ENCODE data around the gene EFNA1. TPM values are rescaled to one million over a fixed set of nuclear protein-coding genes. Genes with fewer than 3 reads are reported as not detected.

Gene EFNA1
- total RNA-seq, 2 experiments from 2014 or later: not detected

GRCh38 chr1:155080312-155081228, 47.1 kb upstream of the EFNA1 start:
- Histone ChIP-seq H3K9me2 (ENCODE audit: insufficient read depth, low read length) (no peaks in the 10 kb centered on the region), H3K79me2 (ENCODE audit: insufficient read depth, low read depth, low read length) (no peaks in the 10 kb centered on the region), H3K36me3 (ENCODE audit: insufficient read depth, low read length) (no peaks in the 10 kb centered on the region), H3K9me3 (ENCODE audit: low read length) (no peaks in the 10 kb centered on the region), H4K20me1 (ENCODE audit: insufficient read depth, low read length) (no peaks in the 10 kb centered on the region), H3K4me3 (ENCODE audit: low read depth, low read length, poor library complexity, severe bottlenecking) (peak overlapping the region; percentile 56), H3K4me1 (ENCODE audit: insufficient read depth, low read length, poor library complexity, severe bottlenecking) (peaks cover 57% of the 10 kb centered on the region), H3K27ac (ENCODE audit: low read depth, low read length, poor library complexity, severe bottlenecking) (no peak overlapping the region), H2AFZ (ENCODE audit: low read length) (no peak overlapping the region), H3K4me2 (ENCODE audit: low read length) (peak overlapping the region; percentile 79)
- TF ChIP-seq CTCF (conservative IDR thresholded peaks at IDR 0.05; ENCODE audit: low read length) (no peak), EZH2phosphoT487 (IDR thresholded peaks at IDR 0.05; ENCODE audit: borderline replicate concordance, low read depth, low read length) (no peak; the same call in none of the 2 replicates)
- ChIA-PET POLR2A (no interaction called here), CTCF (ENCODE audit: unreplicated experiment) (no interaction called here)
- DNase-seq (ENCODE audit: low spot score): peak; percentile 53
- no TSS peak for BruUV-seq (replicated peaks)
- intact Hi-C loops (cut with micrococcal nuclease; ENCODE audit: unreplicated experiment): no loop called here

GRCh38 chr1:155081472-155082300, 46.0 kb upstream of the EFNA1 start:
- no peak for DNase-seq (ENCODE audit: low spot score)
- ChIA-PET POLR2A (interaction anchor here (0.7 kb wide), 1 partner anchor 17 kb away, joined by 4 read pairs; no protein-coding TSS in a partner anchor), CTCF (ENCODE audit: unreplicated experiment) (no interaction called here)
- no peaks in the 10 kb centered on the region for H4K20me1 ChIP-seq (ENCODE audit: insufficient read depth, low read length)
- peak overlapping the region; percentile 79; the same call in 1 of the 2 replicates for H3K4me2 ChIP-seq (ENCODE audit: low read length)
- intact Hi-C loops (cut with micrococcal nuclease; ENCODE audit: unreplicated experiment): no loop called here
- BruUV-seq (replicated peaks): no TSS peak
- no peak overlapping the region for H3K4me3 ChIP-seq (ENCODE audit: low read depth, low read length, poor library complexity, severe bottlenecking)
- no peak overlapping the region for H3K27ac ChIP-seq (ENCODE audit: low read depth, low read length, poor library complexity, severe bottlenecking)
- no peaks in the 10 kb centered on the region for H3K9me2 ChIP-seq (ENCODE audit: insufficient read depth, low read length)
- peaks cover 64% of the 10 kb centered on the region for H3K4me1 ChIP-seq (ENCODE audit: insufficient read depth, low read length, poor library complexity, severe bottlenecking)
- no peaks in the 10 kb centered on the region for H3K36me3 ChIP-seq (ENCODE audit: insufficient read depth, low read length)
- H2AFZ ChIP-seq (ENCODE audit: low read length): no peak overlapping the region
- H3K79me2 ChIP-seq (ENCODE audit: insufficient read depth, low read depth, low read length): no peaks in the 10 kb centered on the region
- TF ChIP-seq CTCF (conservative IDR thresholded peaks at IDR 0.05; ENCODE audit: low read length) (no peak), EZH2phosphoT487 (IDR thresholded peaks at IDR 0.05; ENCODE audit: borderline replicate concordance, low read depth, low read length) (no peak; the same call in 1 of the 2 replicates)
- H3K9me3 ChIP-seq (ENCODE audit: low read length): no peaks in the 10 kb centered on the region

Measured in OCI-LY7 (cell line).